HG03521 (cell line): ENCODE data around the gene ZBP1.
"Not testable (repeated sequence)": the region's sequence is repeated elsewhere in the genome, so short reads cannot be mapped to it uniquely, and the experiment has no call there.

Experiments
- ATAC-seq: cut with Tn5 transposase; IDR thresholded peaks from one replicate; pipeline ENCODE4 v1.9.1; 2021; ENCODE audit warnings: mild to moderate bottlenecking, moderate library complexity; ENCODE audit not compliant: unreplicated experiment

Gene ZBP1

GRCh38 chr20:57647933-57648785 is 27.9 kb upstream of the ZBP1 start:
- no peak for ATAC-seq

- no peak for ATAC-seq
Observed at GRCh38 chr20:57647006-57647932, 27.0 kb upstream of the ZBP1 start.

GRCh38 chr20:57638895-57639236 is 18.6 kb upstream of the ZBP1 start:
- ATAC-seq: no peak

GRCh38 chr20:57638173-57638894 is 18.1 kb upstream of the ZBP1 start:
- no peak for ATAC-seq

GRCh38 chr20:57633945-57634491 is 13.8 kb upstream of the ZBP1 start:
- no peak for ATAC-seq

GRCh38 chr20:57632286-57632685 is 12.1 kb upstream of the ZBP1 start:
- no peak for ATAC-seq

GRCh38 chr20:57630061-57630460 is 9.8 kb upstream of the ZBP1 start:
- no peak for ATAC-seq

DNA sequence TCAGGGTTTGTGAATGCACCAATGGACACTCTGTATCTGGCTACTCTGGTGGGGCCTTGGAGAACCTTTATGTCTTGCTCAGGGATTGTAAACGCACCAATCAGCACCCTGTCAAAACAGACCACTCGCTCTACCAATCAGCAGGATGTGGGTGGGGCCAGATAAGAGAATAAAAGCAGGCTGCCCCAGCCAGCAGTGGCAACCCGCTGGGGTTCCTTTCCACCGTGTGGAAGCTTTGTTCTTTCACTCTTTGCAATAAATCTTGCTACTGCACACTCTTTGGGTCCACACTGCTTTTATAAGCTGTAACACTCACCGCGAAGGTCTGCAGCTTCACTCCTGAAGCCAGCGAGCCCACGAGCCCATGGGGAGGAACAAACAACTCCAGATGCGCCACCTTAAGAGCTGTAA is 9.3 kb upstream of the ZBP1 start:
- ATAC-seq: not testable (repeated sequence)

GRCh38 chr20:57628962-57629308 is 8.7 kb upstream of the ZBP1 start:
- not testable (repeated sequence) for ATAC-seq

- no peak for ATAC-seq
Observed at GRCh38 chr20:57628047-57628961, 8.1 kb upstream of the ZBP1 start.

DNA sequence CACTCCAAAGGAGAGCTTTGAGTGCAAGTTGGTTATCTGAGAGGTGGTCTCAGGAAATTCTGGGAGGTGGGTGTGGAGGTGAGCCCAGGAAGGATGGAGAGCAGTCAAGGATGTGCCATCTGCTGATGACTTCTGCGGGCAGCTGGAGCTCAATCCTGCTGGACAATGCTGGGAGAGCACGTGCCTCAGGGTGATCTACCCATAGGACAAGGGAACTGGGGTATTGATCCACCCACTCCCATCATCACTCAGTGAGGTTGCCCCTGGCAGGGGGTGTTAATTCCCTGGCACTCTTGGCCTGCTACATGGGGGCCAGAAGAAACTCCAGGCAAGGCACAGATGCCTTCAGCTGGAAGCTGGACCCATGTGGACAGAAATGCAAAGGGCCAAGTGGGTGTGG is 7.1 kb upstream of the ZBP1 start:
- ATAC-seq: no peak

- ATAC-seq: no peak
Observed at GRCh38 chr20:57625978-57626377, 5.8 kb upstream of the ZBP1 start.

- no peak for ATAC-seq
Observed at GRCh38 chr20:57625181-57625958, 5.1 kb upstream of the ZBP1 start.

- ATAC-seq: no peak
Observed at GRCh38 chr20:57624124-57624523, 3.9 kb upstream of the ZBP1 start.

GRCh38 chr20:57622579-57623381 is 2.6 kb upstream of the ZBP1 start:
- no peak for ATAC-seq

DNA sequence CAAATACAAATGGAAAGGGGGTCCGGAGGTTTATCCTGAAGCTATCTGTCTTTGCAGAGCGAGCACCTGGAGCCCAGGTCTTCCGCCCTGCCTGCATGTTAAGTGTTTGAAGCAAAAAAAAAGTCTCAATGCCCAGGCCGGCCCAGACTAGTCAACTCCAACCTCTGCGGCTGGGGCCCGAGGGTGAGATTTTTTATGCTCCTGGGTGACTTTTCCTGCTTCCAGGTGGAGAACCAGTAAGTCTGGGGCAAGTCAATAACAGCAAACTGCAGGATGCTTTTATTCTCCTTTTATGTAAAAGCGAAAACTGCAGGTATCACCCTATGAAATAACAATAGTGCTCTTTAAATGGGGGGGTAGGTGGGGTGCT is 2.0 kb upstream of the ZBP1 start:
- ATAC-seq: no peak

- no peak for ATAC-seq
Observed at GRCh38 chr20:57621421-57622200, 1.4 kb upstream of the ZBP1 start.

DNA sequence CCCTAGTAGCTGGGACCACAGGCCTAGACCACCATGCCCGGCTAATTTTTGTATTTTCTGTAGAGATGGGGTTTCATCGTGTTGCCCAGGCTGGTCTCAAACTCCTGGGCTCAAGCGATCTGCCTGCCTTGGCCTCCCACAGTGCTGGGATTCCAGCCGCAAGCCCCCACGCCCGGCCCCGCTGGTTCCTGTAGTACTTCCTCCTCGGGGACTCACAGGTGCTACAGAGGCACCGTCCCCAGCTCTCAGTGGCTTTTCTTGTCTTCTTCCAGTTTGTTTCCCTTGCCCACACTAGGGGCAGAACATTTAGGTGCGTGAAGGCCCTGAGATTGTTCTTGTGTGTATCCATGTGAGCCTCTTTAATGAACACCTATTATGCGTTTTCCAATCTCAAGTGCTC is 773 bp upstream of the ZBP1 start:
- no peak for ATAC-seq
